Measurements from ENCODE around the gene CYP2A6. TPM values are rescaled to one million over a fixed set of nuclear protein-coding genes. Genes with fewer than 3 reads are reported as not detected.
"Not testable (repeated sequence)": the region's sequence is repeated elsewhere in the genome, so short reads cannot be mapped to it uniquely, and the experiment has no call there.

Gene CYP2A6
- total and polyA plus RNA-seq, 4 experiments from 2014 or later, result 0.23 TPM; not detected in 3

DNA sequence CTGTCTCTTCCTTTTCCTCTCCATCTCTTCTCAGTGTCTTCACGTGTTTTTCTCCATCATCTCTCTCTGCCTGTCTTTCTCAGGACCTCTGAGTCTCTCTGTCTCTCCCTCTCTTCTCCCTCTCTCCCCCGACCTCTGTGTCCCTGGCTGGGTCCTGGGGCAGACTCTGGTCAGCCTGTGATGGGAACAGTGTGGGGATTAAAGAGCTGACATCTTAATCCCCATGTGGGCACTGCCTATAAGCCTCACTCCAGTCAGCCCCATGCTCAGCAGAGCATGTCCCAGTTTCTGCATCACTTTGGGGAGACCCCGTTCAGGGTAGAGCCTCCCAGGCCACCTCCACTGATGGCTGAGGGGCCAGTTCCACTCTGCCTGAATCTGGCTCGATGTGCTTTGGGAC is 35.0 kb downstream of the CYP2A6 start:
- no peaks in the 10 kb centered on the region for H3K36me3 ChIP-seq (ENCODE audit: insufficient read depth, low read length)
- H3K27ac Mint-ChIP-seq, result peak overlapping the region in 2 of 7 donors; percentile 33 to 83
- ChIA-PET POLR2A (ENCODE audit: partially characterized antibody) (no interaction called here), CTCF (ENCODE audit: partially characterized antibody) (interaction anchor here (2.0 kb wide), 1 partner anchor 10 kb away, joined by 7 read pairs; no protein-coding TSS in a partner anchor)
- H3K36me3 Mint-ChIP-seq, result peaks cover 3 to 5% of the 10 kb centered on the region in 2 donors
- no peak overlapping the region for H3K27ac ChIP-seq (ENCODE audit: low read depth, low read length)
- intact Hi-C loops (cut with micrococcal nuclease), result loop anchor here (2.0 kb wide), 1 partner anchor 318 kb away; no protein-coding TSS in a partner anchor
- H3K4me1 ChIP-seq (ENCODE audit: insufficient read depth, low read length), result peaks cover 43% of the 10 kb centered on the region
- no peaks in the 10 kb centered on the region for H3K27me3 ChIP-seq (ENCODE audit: insufficient read depth, low read length)
- peaks cover 30 to 58% (median 39%) of the 10 kb centered on the region in 4 donors for H3K4me1 Mint-ChIP-seq
- H3K27me3 Mint-ChIP-seq, result no peaks in the 10 kb centered on the region
- peaks cover 0 to 1% (median 0%) of the 10 kb centered on the region in 8 donors for H3K9me3 Mint-ChIP-seq
- no peaks in the 10 kb centered on the region for H3K9me3 ChIP-seq (ENCODE audit: control insufficient read depth in 1 of 2, low read length in 2 of 2)
- no peak for DNase-seq
- H3K4me3 ChIP-seq (ENCODE audit: low read length in 2 of 2), result no peak overlapping the region
- H3K4me3 Mint-ChIP-seq, result peak overlapping the region in 1 of 8 donors; percentile 46

- ChIA-PET POLR2A (ENCODE audit: partially characterized antibody) (interaction anchor here (0.6 to 2.9 kb wide), 2 partner anchors 15 to 1053 kb away, joined by 3 to 15 read pairs; partner anchors contain the start of gene EGLN2), CTCF (ENCODE audit: partially characterized antibody) (no interaction called here)
- Mint-ChIP-seq H3K4me3 (peak overlapping the region in 2 of 8 donors; percentile 94 to 97), H3K27me3 (no peaks in the 10 kb centered on the region), H3K4me1 (peaks cover 17 to 58% (median 32%) of the 10 kb centered on the region in 4 donors), H3K36me3 (peaks cover 3 to 14% of the 10 kb centered on the region in 2 donors), H3K9me3 (peaks cover 0 to 1% (median 0%) of the 10 kb centered on the region in 8 donors), H3K27ac (peak overlapping the region in 3 of 7 donors; percentile 14 to 86 (median 84))
- peaks cover 13% of the 10 kb centered on the region for H3K36me3 ChIP-seq (ENCODE audit: insufficient read depth, low read length)
- H3K4me3 ChIP-seq (ENCODE audit: low read length in 2 of 2), result no peak overlapping the region
- DNase-seq, result no peak
- H3K4me1 ChIP-seq (ENCODE audit: insufficient read depth, low read length), result peaks cover 49% of the 10 kb centered on the region
- no peak overlapping the region for H3K27ac ChIP-seq (ENCODE audit: low read depth, low read length)
- intact Hi-C loops (cut with micrococcal nuclease), result no loop called here
- H3K27me3 ChIP-seq (ENCODE audit: insufficient read depth, low read length), result no peaks in the 10 kb centered on the region
- no peaks in the 10 kb centered on the region for H3K9me3 ChIP-seq (ENCODE audit: control insufficient read depth in 1 of 2, low read length in 2 of 2)
Observed at GRCh38 chr19:40813182-40813581, 37.1 kb downstream of the CYP2A6 start.

- H3K9me3 Mint-ChIP-seq; H3K27me3 Mint-ChIP-seq; H3K4me3 ChIP-seq (ENCODE audit: low read length in 2 of 2); H3K27ac ChIP-seq (ENCODE audit: low read depth, low read length); CTCF ChIA-PET (ENCODE audit: partially characterized antibody); intact Hi-C loops (cut with micrococcal nuclease); DNase-seq; H3K27me3 ChIP-seq (ENCODE audit: insufficient read depth, low read length); H3K9me3 ChIP-seq (ENCODE audit: control insufficient read depth in 1 of 2, low read length in 2 of 2): not testable (repeated sequence)
- Histone ChIP-seq H3K4me1 (ENCODE audit: insufficient read depth, low read length) (peaks cover 49% of the 10 kb centered on the region), H3K36me3 (ENCODE audit: insufficient read depth, low read length) (peaks cover 19% of the 10 kb centered on the region)
- Mint-ChIP-seq H3K36me3 (peaks cover 7 to 19% of the 10 kb centered on the region in 2 donors), H3K4me3 (peak overlapping the region; percentile 89 to 97 (median 94)), H3K4me1 (peaks cover 20 to 56% (median 32%) of the 10 kb centered on the region in 4 donors), H3K27ac (peak overlapping the region in 6 of 7 donors; percentile 42 to 86 (median 68))
- POLR2A ChIA-PET (ENCODE audit: partially characterized antibody), result interaction anchor here (0.6 to 2.9 kb wide), 3 partner anchors 11 to 1054 kb away, joined by 3 to 15 read pairs (median 8); partner anchors contain the start of gene EGLN2
Observed at GRCh38 chr19:40812571-40812970, 37.7 kb downstream of the CYP2A6 start.

DNA sequence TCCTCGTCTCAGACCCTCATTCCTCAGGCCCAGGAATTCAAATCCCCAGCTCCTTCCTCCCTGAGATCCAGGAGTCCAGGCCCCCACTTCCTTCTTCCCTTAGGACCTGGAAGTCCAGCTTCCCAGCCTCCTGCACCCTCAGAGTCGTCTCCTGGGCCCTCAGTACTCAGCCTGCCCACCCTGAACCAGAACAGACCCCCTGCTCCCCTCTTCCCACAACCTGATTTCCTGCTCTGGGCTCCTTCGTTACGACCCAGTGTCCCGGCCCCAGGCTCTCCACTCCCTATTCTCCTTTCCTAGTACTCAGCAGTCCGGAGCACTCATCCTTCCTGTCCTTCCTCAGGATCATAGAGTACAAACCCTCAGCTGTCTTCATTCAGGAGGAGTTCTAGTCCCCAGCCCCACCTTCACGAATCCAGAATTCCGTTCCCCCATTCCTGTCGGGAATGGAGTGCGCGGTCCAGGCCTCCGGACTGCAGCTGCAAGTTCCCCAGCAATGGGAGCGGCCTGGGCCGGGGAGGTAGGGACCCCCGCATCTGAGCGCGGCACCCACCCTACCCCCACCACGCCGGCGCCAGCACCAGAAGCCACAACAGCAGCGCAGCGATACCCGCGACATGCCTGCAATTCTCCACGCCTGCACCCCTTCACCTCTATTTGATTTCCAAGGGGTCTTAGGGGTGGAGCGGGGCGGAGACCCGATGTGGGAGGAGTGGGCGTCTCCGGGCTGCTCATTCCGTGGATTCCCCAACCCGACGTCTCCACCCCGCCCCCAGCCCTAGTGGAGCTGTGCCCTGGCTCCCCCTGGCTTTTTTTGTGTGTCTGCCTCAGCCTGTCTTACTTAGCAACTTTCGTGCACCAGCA is 38.5 kb downstream of the CYP2A6 start:
- ChIA-PET CTCF (ENCODE audit: partially characterized antibody) (interaction anchor here (0.7 to 1.4 kb wide), 3 partner anchors 8 to 35 kb away, joined by 3 to 5 read pairs (median 5); no protein-coding TSS in a partner anchor), POLR2A (ENCODE audit: partially characterized antibody) (interaction anchor here (0.6 to 2.9 kb wide), 9 partner anchors 7 to 154 kb away, joined by 3 to 15 read pairs (median 4); partner anchors contain the start of genes COQ8B, EGLN2, ITPKC and RAB4B)
- Histone ChIP-seq H3K27ac (ENCODE audit: low read depth, low read length) (peak overlapping the region; percentile 38), H3K9me3 (ENCODE audit: control insufficient read depth in 1 of 2, low read length in 2 of 2) (no peaks in the 10 kb centered on the region), H3K36me3 (ENCODE audit: insufficient read depth, low read length) (peaks cover 24% of the 10 kb centered on the region), H3K4me3 (ENCODE audit: low read length in 2 of 2) (peak overlapping the region in 1 of 2 donors; percentile 41), H3K27me3 (ENCODE audit: insufficient read depth, low read length) (no peaks in the 10 kb centered on the region), H3K4me1 (ENCODE audit: insufficient read depth, low read length) (peaks cover 54% of the 10 kb centered on the region)
- Mint-ChIP-seq H3K9me3 (peaks cover 0 to 1% (median 0%) of the 10 kb centered on the region in 8 donors), H3K27me3 (no peaks in the 10 kb centered on the region), H3K36me3 (peaks cover 13 to 26% of the 10 kb centered on the region in 2 donors), H3K4me1 (peaks cover 27 to 64% (median 40%) of the 10 kb centered on the region in 4 donors), H3K27ac (peak overlapping the region; percentile 43 to 95 (median 86)), H3K4me3 (peak overlapping the region; percentile 89 to 97 (median 94))
- DNase-seq, result no peak
- intact Hi-C loops (cut with micrococcal nuclease), result no loop called here

- H3K27me3 ChIP-seq (ENCODE audit: insufficient read depth, low read length); H3K9me3 ChIP-seq (ENCODE audit: control insufficient read depth in 1 of 2, low read length in 2 of 2); H3K27me3 Mint-ChIP-seq; intact Hi-C loops (cut with micrococcal nuclease); H3K27ac ChIP-seq (ENCODE audit: low read depth, low read length); H3K9me3 Mint-ChIP-seq: not testable (repeated sequence)
- H3K4me3 ChIP-seq (ENCODE audit: low read length in 2 of 2), result peak overlapping the region in 1 of 2 donors; percentile 41
- peaks cover 34 to 73% (median 47%) of the 10 kb centered on the region in 4 donors for H3K4me1 Mint-ChIP-seq
- H3K4me3 Mint-ChIP-seq, result peak overlapping the region; percentile 89 to 97 (median 94)
- H3K36me3 Mint-ChIP-seq, result peaks cover 14 to 31% of the 10 kb centered on the region in 2 donors
- CTCF ChIA-PET (ENCODE audit: partially characterized antibody), result interaction anchor here (0.7 to 1.4 kb wide), 3 partner anchors 9 to 34 kb away, joined by 3 to 5 read pairs (median 5); no protein-coding TSS in a partner anchor
- peaks cover 63% of the 10 kb centered on the region for H3K4me1 ChIP-seq (ENCODE audit: insufficient read depth, low read length)
- peak overlapping the region; percentile 80 to 97 (median 86) for H3K27ac Mint-ChIP-seq
- POLR2A ChIA-PET (ENCODE audit: partially characterized antibody), result interaction anchor here (0.6 to 2.9 kb wide), 8 partner anchors 8 to 153 kb away, joined by 3 to 15 read pairs (median 4); partner anchors contain the start of genes COQ8B, EGLN2, ITPKC and RAB4B
- DNase-seq, result peak in 4 of 5 donors; percentile 48 to 67 (median 55)
- peaks cover 24% of the 10 kb centered on the region for H3K36me3 ChIP-seq (ENCODE audit: insufficient read depth, low read length)
Observed at GRCh38 chr19:40810649-40811408, 39.4 kb downstream of the CYP2A6 start.

- DNase-seq, result no peak
- Mint-ChIP-seq H3K27me3 (no peaks in the 10 kb centered on the region), H3K9me3 (peaks cover 0 to 1% (median 0%) of the 10 kb centered on the region in 8 donors), H3K4me1 (peaks cover 40 to 80% (median 54%) of the 10 kb centered on the region in 4 donors), H3K27ac (peak overlapping the region in 5 of 7 donors; percentile 32 to 86 (median 82)), H3K4me3 (peak overlapping the region in 7 of 8 donors; percentile 52 to 97 (median 89)), H3K36me3 (peaks cover 14 to 35% of the 10 kb centered on the region in 2 donors)
- Histone ChIP-seq H3K9me3 (ENCODE audit: control insufficient read depth in 1 of 2, low read length in 2 of 2) (no peaks in the 10 kb centered on the region), H3K27ac (ENCODE audit: low read depth, low read length) (no peak overlapping the region), H3K27me3 (ENCODE audit: insufficient read depth, low read length) (no peaks in the 10 kb centered on the region), H3K4me1 (ENCODE audit: insufficient read depth, low read length) (peaks cover 69% of the 10 kb centered on the region), H3K4me3 (ENCODE audit: low read length in 2 of 2) (no peak overlapping the region), H3K36me3 (ENCODE audit: insufficient read depth, low read length) (peaks cover 24% of the 10 kb centered on the region)
- intact Hi-C loops (cut with micrococcal nuclease), result no loop called here
- ChIA-PET POLR2A (ENCODE audit: partially characterized antibody) (interaction anchor here (4.2 to 15.6 kb wide), 2 partner anchors 11 to 33 kb away, joined by 35 to 369 read pairs; partner anchors contain the start of genes EGLN2, MIA and RAB4B), CTCF (ENCODE audit: partially characterized antibody) (interaction anchor here (3.9 kb wide), 1 partner anchor 9 kb away, joined by 27 read pairs; no protein-coding TSS in a partner anchor)
Observed at GRCh38 chr19:40810160-40810559, 40.1 kb downstream of the CYP2A6 start.

Data from CD4-positive, alpha-beta memory T cell (primary cell).